ENCODE data around the gene MAP4K5. TPM values are rescaled to one million over a fixed set of nuclear protein-coding genes. Genes with fewer than 3 reads are reported as not detected.

Gene MAP4K5
- total RNA-seq, 1 experiment from 2014 or later: 39.1 TPM

DNA sequence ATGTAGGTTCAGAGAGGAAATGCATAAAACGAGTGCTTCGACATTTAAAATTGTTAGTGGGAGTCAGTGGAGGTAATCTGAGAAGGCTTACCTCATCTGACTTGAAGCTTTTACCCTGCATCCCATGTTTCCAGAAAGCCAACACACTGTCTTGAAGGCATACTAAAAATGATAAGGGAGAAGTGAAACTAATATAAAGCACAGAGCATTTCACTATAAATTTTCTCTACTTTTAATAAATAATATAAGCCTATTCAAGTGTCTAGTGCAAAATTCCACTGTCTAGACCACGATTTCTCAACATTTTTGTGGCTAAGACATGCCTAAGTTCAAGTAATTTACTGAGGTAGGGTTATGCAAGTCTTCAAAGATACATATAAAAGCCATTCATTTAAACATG lies 106.6 kb downstream of the MAP4K5 start:
- H3K4me2 ChIP-seq (ENCODE audit: low read length): no peak overlapping the region
- H3K36me3 ChIP-seq (ENCODE audit: control insufficient read depth in 1 of 2, insufficient read depth in 2 of 2, low read length in 2 of 2): peaks cover 3 to 4% of the 10 kb centered on the region in 2 experiments; a peak in 1 of 4 replicates
- no peak overlapping the region for H3K9ac ChIP-seq (ENCODE audit: low read length)
- no peaks in the 10 kb centered on the region for H3K79me2 ChIP-seq (ENCODE audit: insufficient read depth, low read length)
- H3K27ac ChIP-seq (ENCODE audit: low read depth, low read length): no peak overlapping the region
- ChIA-PET POLR2A (no interaction called here), RAD21 (ENCODE audit: low non-redundant PET in 1 of 2, low total read pairs in 2 of 2, uncharacterized antibody in 2 of 2, unreplicated experiment in 2 of 2) (no interaction called here), CTCF (no interaction called here)
- no peaks in the 10 kb centered on the region for H4K20me1 ChIP-seq (ENCODE audit: insufficient read depth)
- H3K4me3 ChIP-seq (replicated peaks in 1 of 2; ENCODE audit: low read depth in 1 of 2, low read length in 2 of 2): no peak overlapping the region
- intact Hi-C loops (cut with micrococcal nuclease): no loop called here
- BruUV-seq (replicated peaks): no TSS peak
- no peaks in the 10 kb centered on the region for H3K9me2 ChIP-seq (ENCODE audit: insufficient read depth)
- DNase-seq (ENCODE audit: low read depth, low spot score) (no peak), ATAC-seq (no peak)
- TF ChIP-seq POLR2A (IDR thresholded peaks at IDR 0.05; ENCODE audit: borderline replicate concordance, extremely low read depth, insufficient read depth, insufficient read length) (no peak), SRF (IDR thresholded peaks at IDR 0.05; ENCODE audit: low read depth) (no peak), ZFX (IDR thresholded peaks at IDR 0.05) (no peak), EZH2 (IDR thresholded peaks at IDR 0.05) (no peak), ELF1 (IDR thresholded peaks at IDR 0.05; ENCODE audit: borderline replicate concordance, low read depth) (no peak), MAX (IDR thresholded peaks at IDR 0.05) (no peak), SIN3A (IDR thresholded peaks at IDR 0.05; ENCODE audit: low read depth) (no peak)
- TF ChIP-seq, protein P1, sequence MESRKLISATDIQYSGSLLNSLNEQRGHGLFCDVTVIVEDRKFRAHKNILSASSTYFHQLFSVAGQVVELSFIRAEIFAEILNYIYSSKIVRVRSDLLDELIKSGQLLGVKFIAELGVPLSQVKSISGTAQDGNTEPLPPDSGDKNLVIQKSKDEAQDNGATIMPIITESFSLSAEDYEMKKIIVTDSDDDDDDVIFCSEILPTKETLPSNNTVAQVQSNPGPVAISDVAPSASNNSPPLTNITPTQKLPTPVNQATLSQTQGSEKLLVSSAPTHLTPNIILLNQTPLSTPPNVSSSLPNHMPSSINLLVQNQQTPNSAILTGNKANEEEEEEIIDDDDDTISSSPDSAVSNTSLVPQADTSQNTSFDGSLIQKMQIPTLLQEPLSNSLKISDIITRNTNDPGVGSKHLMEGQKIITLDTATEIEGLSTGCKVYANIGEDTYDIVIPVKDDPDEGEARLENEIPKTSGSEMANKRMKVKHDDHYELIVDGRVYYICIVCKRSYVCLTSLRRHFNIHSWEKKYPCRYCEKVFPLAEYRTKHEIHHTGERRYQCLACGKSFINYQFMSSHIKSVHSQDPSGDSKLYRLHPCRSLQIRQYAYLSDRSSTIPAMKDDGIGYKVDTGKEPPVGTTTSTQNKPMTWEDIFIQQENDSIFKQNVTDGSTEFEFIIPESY (IDR thresholded peaks at IDR 0.05; ENCODE audit: extremely low read depth, insufficient replicate concordance, low read length): no peak
- TF ChIP-seq, protein P2, sequence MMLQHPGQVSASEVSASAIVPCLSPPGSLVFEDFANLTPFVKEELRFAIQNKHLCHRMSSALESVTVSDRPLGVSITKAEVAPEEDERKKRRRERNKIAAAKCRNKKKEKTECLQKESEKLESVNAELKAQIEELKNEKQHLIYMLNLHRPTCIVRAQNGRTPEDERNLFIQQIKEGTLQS (IDR thresholded peaks at IDR 0.05): no peak
- no peak overlapping the region for H2AFZ ChIP-seq (ENCODE audit: low read depth, low read length, poor library complexity, severe bottlenecking)
- no peaks in the 10 kb centered on the region for H3K4me1 ChIP-seq (ENCODE audit: control insufficient read depth in 1 of 2, insufficient read depth in 2 of 2, low read length in 2 of 2)
- no peaks in the 10 kb centered on the region for H3K27me3 ChIP-seq (ENCODE audit: insufficient read depth, low read length)
- H3K9me3 ChIP-seq (ENCODE audit: control insufficient read depth in 1 of 2, insufficient read depth in 1 of 2, low read depth in 1 of 2, low read length in 2 of 2): no peaks in the 10 kb centered on the region

- Histone ChIP-seq H3K27ac (ENCODE audit: low read depth, low read length) (no peak overlapping the region), H3K79me2 (ENCODE audit: insufficient read depth, low read length) (no peaks in the 10 kb centered on the region), H3K36me3 (ENCODE audit: control insufficient read depth in 1 of 2, insufficient read depth in 2 of 2, low read length in 2 of 2) (peaks cover 3 to 4% of the 10 kb centered on the region in 2 experiments; a peak in 1 of 4 replicates), H3K4me1 (ENCODE audit: control insufficient read depth in 1 of 2, insufficient read depth in 2 of 2, low read length in 2 of 2) (no peaks in the 10 kb centered on the region), H3K4me2 (ENCODE audit: low read length) (no peak overlapping the region), H3K4me3 (replicated peaks in 1 of 2; ENCODE audit: low read depth in 1 of 2, low read length in 2 of 2) (no peak overlapping the region), H2AFZ (ENCODE audit: low read depth, low read length, poor library complexity, severe bottlenecking) (no peak overlapping the region), H3K9me2 (ENCODE audit: insufficient read depth) (no peaks in the 10 kb centered on the region), H4K20me1 (ENCODE audit: insufficient read depth) (no peaks in the 10 kb centered on the region), H3K9ac (ENCODE audit: low read length) (no peak overlapping the region), H3K9me3 (ENCODE audit: control insufficient read depth in 1 of 2, insufficient read depth in 1 of 2, low read depth in 1 of 2, low read length in 2 of 2) (no peaks in the 10 kb centered on the region), H3K27me3 (ENCODE audit: insufficient read depth, low read length) (no peaks in the 10 kb centered on the region)
- no TSS peak for BruUV-seq (replicated peaks)
- DNase-seq (ENCODE audit: low read depth, low spot score): no peak
- no peak for ATAC-seq
- ChIA-PET RAD21 (ENCODE audit: low non-redundant PET in 1 of 2, low total read pairs in 2 of 2, uncharacterized antibody in 2 of 2, unreplicated experiment in 2 of 2) (no interaction called here), POLR2A (no interaction called here), CTCF (no interaction called here)
- intact Hi-C loops (cut with micrococcal nuclease): no loop called here
- TF ChIP-seq REST (IDR thresholded peaks at IDR 0.05; ENCODE audit: low read depth): no peak
- TF ChIP-seq, protein P1 (IDR thresholded peaks at IDR 0.05; ENCODE audit: extremely low read depth, insufficient replicate concordance, low read length): no peak
- TF ChIP-seq EGR1 (IDR thresholded peaks at IDR 0.05; ENCODE audit: low read depth): no peak
- TF ChIP-seq SRF (IDR thresholded peaks at IDR 0.05; ENCODE audit: low read depth): no peak
- no peak for TF ChIP-seq JUND (IDR thresholded peaks at IDR 0.05)
- no peak for TF ChIP-seq YY1 (IDR thresholded peaks at IDR 0.05; ENCODE audit: extremely low read depth, insufficient replicate concordance, low read depth, low read length)
- TF ChIP-seq POLR2AphosphoS5 (IDR thresholded peaks at IDR 0.05; ENCODE audit: low read depth, low read length): no peak
These were observed 107.3 kb downstream of the MAP4K5 start for GRCh38 chr14:50425105-50425504.
